DLD1 (cell line): ENCODE data around the gene ANKRD6.

ENCODE experiments used
- in situ Hi-C: cut with HindIII; loops from 2 replicates; pipeline ENCODE4 v1.10.0; 2017; ENCODE audit warnings: low sequenced_read_pairs

The ANKRD6 gene

DNA sequence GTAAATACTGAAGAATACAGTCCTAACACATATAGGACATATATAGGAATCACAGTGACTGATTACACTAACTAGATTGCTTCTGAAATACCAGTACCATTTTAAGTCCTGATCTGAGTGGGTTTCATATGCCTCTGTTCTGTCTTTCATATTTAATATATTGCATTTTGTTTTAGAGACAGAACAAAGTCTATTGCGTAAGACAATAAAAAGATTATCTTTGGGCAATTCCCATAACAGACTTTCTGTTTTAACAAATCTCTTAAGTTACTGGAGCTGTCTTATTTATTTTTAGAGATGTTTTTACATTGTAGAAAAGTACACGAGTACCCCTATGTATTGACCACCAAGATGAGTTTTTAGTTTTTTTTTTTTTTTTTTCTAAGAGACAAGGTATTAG lies 29.6 kb downstream of the ANKRD6 start:
- in situ Hi-C loops = no loop called here

DNA sequence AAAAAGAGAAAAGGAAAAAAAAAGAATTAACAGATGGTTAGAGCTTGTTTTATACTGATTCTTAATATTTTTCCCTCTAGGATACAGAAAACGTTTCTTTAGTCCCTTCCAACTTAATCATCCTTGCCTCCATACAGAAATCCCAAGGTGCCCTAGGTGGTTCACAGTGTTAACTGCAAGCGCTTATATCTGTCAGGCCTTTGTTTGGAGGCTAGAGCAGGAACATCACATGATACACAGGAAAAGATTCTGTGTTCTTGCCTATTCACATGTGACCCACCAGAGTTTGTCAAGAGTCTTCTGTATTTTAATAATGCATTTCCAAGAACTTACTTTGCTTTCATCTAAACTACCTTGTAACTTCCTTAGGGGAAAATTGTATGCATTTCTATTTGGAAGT lies 31.3 kb downstream of the ANKRD6 start:
- in situ Hi-C loops = no loop called here

DNA sequence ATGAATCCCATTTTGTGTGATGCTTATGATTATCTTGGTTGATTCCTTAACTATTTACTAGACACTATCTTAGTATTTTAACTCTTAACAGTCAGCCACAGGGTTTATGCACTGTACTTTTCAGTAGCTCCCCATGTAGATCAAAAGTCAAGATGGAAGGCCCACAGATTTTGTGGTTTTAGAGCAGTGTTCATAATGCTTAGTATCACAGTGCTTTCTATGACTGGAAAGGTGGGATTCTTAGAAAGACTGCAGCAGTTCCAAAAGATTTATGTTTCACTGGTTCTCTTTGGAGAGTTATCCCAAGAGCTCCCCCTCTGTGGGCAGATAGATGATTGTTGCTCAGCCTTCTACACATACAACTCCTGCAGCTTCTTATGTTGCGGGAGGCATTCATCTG lies 34.5 kb downstream of the ANKRD6 start:
- in situ Hi-C loops = no loop called here

DNA sequence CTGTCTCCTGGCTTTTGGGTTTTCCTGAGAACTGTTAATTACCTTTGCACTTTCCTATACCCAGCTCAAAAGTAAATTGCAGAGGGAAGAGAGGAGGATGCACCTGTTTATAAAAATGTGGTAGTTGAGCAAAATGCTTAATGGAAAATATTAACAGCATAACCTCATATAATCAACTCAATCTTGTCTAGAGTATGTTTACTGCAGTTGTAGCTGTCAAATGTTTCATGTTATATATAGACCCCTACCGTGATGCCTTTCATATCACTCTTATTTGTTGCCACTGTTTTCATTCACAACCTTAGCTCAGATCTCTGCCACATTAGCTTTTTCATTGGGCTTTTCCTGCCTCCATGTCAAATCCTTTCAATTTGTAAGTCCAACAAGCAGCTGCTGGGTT lies 36.0 kb downstream of the ANKRD6 start:
- in situ Hi-C loops = no loop called here

DNA sequence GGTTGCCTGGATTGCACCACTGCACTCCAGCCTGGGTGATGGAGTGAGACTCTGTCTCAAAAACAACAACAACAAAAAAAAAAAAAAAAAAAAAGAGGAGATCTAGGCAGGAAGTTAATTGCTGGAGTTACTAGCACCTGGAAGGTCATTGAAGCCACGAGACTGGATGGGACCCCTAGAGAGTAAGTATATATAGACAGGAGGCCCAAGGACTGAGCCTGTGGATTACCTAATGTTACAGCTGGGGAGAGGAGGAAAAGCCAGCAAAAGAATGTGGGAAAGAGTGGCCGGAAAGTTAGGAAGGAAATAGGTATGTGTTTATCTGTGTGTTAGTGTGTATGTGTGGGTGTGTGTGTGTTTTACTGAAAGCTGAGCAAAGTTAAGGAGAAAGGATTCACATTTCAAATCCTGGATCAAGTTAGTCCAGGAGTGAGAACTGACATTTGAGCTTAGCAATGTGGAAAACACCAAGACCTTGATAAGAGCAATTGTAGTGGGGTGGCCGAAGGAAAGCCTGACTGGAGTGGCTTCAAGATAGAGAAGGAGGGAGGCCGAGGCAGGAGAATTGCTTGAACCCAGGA lies 38.4 kb downstream of the ANKRD6 start:
- in situ Hi-C loops = no loop called here

DNA sequence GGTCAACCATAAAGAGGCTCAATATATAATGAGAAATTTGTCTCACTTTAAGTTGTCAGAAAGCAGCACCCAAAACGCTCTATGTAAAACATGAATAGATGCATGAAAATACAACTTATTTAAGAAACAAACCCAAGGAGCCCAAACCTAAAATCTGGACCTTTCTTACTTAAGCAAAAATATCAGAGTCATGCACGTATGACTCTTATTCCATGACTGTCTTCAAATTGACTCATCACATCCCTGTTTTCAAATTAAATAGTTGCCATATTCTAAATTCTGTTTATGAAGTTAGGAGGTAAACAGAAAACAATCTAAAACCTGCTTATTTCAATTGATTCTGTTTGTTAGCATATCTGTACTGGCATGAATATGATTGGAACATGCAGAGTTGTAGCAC lies 42.1 kb downstream of the ANKRD6 start:
- in situ Hi-C loops = no loop called here

DNA sequence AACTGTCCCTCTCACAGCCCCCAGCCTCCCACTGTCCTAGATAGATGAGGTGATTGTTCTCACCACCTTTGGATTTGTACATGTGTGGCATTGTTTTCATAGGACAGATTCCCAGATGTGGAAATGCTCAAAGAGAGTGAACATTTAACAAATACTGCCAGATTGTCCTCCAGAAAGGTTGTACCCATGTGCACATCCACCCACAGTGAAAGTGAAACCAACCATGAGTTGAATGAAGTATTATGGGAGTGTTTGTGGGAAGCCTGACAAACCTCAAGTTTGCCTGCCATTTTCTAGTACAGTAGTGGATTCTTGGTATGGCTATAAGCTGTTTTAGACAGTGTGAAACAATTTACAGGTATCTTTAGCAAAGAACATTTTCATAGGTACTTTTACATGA lies 42.7 kb downstream of the ANKRD6 start:
- in situ Hi-C loops = no loop called here

DNA sequence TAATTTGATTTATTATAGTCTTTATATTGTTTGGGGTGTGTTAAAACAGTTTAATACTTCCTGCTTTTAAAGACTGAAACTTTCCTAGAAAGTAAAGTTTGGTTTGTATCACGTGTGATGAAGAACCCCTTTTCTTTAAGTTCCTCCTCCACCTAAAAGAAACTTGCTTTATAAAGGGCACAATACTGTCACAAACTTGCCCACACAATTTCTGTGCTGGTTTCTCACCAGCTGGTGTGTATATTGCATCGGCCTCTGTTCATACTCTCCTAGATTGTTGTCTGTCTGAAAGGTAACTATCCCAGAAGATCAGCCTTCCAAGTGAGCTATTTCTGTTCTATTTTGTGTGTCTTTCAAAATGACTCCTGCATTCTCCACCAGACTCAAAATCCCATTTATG lies 46.9 kb downstream of the ANKRD6 start:
- in situ Hi-C loops = loop anchor here (10.0 kb wide), 1 partner anchor 45 kb away; the partner anchor contains the start of gene ANKRD6

DNA sequence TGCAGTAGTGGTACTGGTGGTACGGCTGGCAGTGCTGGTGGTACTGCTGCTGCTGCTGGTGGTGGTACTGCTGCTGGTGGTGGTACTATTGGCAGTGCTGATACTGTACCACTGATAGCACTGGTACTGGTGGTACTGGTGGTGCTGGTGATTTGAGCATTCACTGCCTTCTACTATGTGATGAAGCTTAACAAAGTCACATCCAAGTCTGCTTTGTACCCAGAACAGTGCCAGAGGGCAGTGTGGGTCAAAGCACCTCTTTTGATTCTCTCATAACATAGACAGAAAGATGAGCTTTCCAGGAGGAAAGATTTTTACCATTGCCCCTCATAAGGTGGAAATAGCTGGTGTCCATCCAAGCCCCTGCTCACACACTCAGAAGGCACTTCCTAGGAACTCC lies 48.7 kb downstream of the ANKRD6 start:
- in situ Hi-C loops = loop anchor here (10.0 kb wide), 1 partner anchor 47 kb away; the partner anchor contains the start of gene ANKRD6

DNA sequence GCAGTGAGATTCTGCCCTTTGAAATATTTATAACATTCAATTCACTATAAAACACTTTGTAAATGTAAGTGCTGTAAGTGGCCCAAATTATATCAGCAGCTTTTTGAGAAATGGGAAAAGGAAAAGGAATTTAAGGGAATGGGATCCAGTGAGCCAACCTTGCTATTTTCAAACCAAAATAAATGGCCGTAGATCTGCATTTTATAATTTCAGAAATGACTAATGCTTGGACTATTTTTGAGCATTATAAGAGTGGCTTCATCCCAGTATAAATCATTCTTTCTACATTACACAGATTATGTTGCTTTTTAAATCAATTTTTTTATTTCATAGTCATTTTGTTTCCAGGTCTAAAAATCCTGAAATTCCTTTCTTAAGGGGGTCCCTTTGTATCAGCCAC lies 49.2 kb downstream of the ANKRD6 start:
- in situ Hi-C loops = loop anchor here (10.0 kb wide), 1 partner anchor 47 kb away; the partner anchor contains the start of gene ANKRD6

DNA sequence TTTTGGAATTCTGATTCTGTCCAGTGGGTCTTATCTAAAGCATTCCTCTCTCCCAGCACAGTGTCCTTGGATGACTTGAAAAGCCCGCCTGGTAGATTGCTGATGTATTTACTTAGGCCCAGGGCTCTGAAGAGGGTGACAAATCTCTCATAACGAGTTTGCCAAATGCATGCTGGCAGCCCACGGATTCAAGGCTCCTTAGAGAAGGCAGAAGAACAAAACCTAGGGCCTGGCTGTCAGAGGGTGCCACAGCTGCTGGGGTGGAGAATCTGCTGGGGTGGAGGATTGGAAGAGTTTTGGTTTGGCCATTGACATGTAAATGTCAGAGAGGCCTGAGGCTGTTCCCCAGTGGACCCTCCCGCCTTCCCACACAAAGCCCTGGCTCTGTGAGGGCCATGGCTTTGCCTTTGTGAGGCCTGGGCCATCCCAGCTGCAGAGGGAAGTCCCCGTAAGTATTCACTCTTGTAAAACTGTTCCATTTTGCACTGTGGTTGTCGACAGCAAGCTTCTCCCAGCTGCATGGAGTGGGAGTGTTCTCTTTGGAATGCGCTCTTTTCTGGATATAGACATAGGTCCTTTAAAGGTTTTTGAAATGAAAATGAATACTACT lies 50.3 kb downstream of the ANKRD6 start:
- in situ Hi-C loops = loop anchor here (10.0 kb wide), 1 partner anchor 48 kb away; the partner anchor contains the start of gene ANKRD6

DNA sequence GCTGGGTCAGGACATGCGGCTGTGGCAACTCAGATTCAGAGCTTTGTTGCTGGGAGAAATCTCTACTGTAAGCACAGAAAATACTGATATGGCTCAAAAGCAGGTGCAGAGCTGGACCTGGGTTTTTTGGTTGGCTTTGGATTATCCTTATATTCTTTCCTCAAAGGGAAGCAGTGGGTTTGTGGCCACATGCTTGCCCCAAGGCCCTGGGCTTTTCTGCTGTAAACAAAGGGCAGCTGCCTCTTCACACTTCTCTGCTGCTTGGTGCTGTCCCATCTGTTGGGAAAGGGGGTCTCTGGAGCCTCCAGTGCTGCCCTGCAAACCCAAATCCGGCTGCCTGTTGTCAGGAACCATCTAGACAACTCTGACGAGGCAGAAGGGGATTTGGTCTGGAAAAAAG lies 52.4 kb downstream of the ANKRD6 start:
- in situ Hi-C loops = loop anchor here (10.0 kb wide), 1 partner anchor 51 kb away; the partner anchor contains the start of gene ANKRD6

DNA sequence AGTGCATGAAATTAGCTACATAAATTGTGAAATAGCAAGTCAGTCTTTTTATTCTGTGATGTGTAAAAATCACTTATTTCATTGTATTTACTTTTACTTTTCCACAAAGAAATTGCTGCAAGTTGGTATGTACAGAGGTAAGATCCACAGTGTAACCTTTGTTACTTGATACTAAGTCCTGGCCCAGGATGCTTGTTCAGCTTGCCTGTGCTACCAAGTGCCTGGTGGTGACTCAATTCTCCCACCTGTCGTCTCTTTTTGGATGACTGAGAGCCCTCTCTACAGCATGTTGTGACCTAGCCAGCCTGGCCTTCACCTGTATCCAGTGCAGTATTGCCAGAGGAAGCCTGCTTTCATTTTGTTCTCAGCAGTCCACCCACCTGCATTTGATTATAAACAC lies 54.9 kb downstream of the ANKRD6 start:
- in situ Hi-C loops = loop anchor here (10.0 kb wide), 1 partner anchor 53 kb away; the partner anchor contains the start of gene ANKRD6

DNA sequence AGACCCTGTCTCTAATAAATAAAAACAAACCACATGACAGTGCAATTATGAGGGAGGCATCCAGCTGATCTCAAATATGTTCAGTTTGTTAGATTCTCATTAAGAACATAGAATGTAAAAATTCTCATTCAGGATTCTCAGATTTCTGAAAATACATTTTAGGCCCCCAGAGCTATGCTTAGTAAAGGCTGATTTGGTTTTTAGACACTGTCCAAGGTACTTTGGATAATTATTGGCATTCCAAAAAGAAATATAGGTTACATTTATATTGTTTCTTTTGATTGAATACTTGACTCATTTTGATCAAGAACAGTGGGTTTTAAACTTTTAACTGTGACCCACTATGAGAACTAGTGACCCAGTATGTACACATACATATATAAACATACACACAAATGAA lies 55.5 kb downstream of the ANKRD6 start:
- in situ Hi-C loops = loop anchor here (10.0 kb wide), 1 partner anchor 54 kb away; the partner anchor contains the start of gene ANKRD6

DNA sequence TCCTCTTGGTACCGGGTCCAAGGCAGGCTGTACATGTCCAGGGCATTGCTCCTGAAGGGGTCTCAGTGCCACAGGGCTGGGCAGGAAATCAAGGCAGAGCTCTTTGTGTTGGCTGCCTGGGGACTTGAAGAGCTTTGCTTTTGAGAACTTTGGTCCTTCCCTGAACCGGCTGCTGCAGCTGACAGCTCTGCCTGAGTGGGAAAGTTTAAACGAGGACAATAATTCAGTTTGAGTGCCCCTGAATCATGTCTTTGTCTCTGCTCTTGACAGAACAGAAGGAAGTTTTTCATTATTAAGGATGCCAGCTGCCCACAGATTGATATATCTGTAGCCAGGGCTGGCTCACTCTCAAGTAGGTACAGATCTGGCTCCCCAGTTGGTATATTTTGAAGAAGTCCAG lies 56.1 kb downstream of the ANKRD6 start:
- in situ Hi-C loops = loop anchor here (10.0 kb wide), 1 partner anchor 54 kb away; the partner anchor contains the start of gene ANKRD6

DNA sequence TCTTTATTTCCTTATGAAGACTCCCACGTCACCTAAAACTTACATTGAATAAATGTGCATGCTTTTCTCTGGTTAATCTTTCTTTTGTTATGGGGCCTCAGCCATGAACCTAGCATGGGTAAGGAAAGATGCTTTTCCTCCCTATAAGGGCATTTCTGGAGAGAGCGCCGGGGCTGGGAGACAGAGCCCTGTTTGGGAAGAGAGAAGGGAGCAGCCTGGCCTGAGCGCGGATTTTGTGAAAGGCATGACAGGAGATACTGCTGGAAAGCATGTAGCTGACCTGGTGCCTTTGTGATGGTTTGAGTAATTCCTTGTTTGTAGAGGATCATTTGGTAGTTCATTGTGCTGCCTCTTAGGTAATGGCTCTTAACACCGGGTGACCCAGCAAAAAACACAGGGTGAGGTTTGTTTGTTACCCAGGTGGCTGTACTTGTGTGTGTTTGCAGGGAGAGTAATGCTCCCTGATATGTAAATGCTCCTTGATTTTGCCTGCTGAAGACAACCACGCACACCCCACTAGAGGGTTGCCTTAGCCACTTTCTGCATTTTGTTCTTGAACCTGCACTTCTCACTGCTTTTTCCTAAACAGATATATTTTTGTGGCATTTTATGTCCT lies 59.2 kb downstream of the ANKRD6 start:
- in situ Hi-C loops = no loop called here

DNA sequence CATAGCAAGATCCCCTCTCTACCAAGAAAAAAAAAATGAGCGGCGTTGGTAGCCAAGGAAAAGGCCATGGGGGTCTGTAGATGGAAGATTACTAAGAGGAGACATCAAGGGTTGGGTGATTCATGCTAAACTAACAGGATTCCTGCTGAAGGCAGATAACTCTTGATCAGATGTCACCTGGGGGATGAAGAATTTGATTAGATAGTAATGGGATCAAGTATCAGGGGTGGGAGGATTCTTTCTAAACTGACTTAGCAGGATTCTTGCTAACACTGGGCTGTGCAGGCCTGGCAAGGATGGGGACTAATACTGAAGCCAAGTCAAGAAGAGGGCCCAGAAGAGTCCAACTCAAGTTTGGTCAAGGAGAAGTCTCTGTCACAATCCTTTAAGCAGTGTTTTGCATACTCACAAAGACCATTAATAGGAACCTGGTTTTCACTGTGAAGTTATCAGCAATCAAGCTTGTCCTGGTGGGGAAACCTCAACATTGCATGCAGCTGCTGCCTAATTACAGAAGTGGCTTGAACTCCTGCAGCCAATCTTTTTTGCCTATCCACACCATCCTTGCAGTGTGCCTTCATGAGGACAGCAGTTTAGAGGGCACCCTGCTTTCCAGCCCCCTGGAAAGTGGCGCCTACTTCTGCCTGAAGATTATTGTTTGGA lies 61.3 kb downstream of the ANKRD6 start:
- in situ Hi-C loops = no loop called here

DNA sequence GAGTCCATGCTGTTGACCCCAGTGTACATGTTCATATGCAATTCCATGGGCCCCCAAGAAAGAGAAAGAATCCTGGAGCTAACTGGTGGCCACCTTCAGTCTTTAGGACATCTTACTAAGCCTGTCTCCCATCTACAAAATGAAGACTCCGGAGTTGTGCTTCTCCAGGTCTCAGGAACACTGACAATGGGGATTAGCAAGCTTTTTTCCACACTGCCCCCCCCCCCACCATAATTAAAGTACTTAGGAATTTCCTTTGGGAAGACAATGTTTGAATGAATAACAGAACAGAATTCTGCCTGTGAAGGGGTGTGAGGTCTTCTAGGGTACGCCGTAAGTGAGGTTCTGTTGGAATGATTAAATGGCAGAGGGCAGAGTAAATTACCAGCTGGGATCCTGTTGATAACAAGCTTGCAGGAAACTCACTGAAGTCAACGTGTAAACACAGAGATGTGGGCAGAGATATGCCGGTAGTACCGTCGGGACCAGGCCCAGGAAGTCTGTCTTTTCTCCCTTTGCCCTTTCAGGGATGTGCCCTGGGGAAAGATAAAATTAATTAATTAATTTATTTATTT lies 63.1 kb downstream of the ANKRD6 start:
- in situ Hi-C loops = no loop called here

DNA sequence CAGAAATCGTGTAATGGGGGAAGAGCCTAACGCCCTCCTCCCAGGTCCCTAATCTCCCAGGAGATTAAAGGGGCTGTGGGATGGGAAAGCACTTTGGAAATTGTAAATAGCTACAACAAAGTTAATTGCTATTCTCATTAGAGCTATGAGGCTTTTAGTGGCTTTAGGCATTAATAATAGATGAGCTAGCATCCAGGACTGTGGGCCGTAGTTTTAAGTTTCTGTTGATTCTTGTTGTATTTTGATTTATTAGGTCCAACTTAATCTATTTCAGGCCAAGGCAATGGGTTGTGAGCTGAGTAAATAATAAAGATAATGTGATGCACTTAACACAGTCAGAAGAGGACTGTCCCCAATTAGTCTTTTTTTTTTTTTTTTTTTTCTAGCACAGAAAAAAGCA lies 67.7 kb downstream of the ANKRD6 start:
- in situ Hi-C loops = no loop called here

DNA sequence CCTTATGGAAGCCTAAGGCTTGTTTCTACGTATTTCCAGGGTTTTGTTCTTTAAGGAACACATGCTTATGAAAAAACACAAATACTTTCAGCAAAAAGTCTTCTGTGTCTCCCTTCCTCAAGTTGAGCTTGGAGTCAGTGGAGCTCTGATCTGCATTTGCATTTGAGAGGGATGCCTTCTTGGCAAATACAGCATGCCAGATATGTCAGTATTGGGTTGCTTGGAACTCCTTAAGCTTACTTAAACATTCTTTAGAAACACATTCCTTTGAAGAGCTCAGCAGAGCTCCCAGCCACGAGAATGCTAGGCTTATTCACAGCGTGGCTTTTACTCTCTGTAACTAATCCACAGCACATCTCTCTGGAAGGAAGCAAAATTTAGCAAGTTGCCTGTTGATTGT lies 68.3 kb downstream of the ANKRD6 start:
- in situ Hi-C loops = no loop called here

DNA sequence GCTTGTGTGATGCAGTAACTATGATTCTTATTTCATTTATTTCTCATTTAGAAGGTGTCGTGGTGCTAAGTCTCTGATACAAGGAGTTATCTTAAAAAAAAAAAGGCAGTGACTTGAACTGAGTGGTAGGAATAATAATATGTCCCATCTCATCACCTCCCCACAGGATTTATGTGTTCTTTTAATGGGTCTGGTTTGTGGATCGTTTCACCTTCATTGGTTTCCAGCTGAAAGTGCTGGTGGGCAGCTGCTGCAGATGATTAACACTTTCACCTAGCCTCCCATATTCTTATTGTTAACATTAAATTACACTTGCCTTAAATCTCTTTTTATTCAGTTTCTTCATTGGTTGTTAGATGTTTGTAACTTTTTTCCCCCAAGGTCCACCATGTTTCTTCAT lies 68.8 kb downstream of the ANKRD6 start:
- in situ Hi-C loops = no loop called here
